Activated B cell treated with CpG ODN at 0.5 μM for 24 hours (primary cell): ENCODE results near the gene FUT3. TPM values are rescaled to one million over a fixed set of nuclear protein-coding genes. Genes with fewer than 3 reads are reported as not detected.

Experiments
- ATAC-seq: fragments of 200-7000 bp; cut with Tn5 transposase; one replicate; pipeline ENCODE4 v1.10.0; 2021; ENCODE audit warnings: low read depth, mild to moderate bottlenecking, moderate library complexity
- CTCF ChIA-PET: fragments of 350-600 bp; sonication (Branson Sonifier 250); formaldehyde crosslinking; loops from one replicate; lab custom pipeline; 2021; ENCODE audit warnings: antibody characterized with exemption; lab: Charles Lee
- POLR2A ChIA-PET: fragments of 350-600 bp; sonication (Branson Sonifier 250); formaldehyde crosslinking; loops from one replicate; lab custom pipeline; 2021; ENCODE audit warnings: antibody characterized with exemption; lab: Charles Lee
- DNase-seq: peaks from one replicate; pipeline ENCODE4 v3.0.0; 2022
- H3K27ac Mint-ChIP-seq: one replicate; pipeline ENCODE4 v1.8.0; 2020; ENCODE audit warnings: mixed read lengths
- H3K27me3 Mint-ChIP-seq: one replicate; pipeline ENCODE4 v1.8.0; 2021; ENCODE audit warnings: mixed read lengths
- H3K36me3 Mint-ChIP-seq: one replicate; pipeline ENCODE4 v1.8.0; 2021; ENCODE audit warnings: low read depth, mixed read lengths
- H3K4me1 Mint-ChIP-seq: one replicate; pipeline ENCODE4 v1.8.0; 2021; ENCODE audit warnings: mixed read lengths
- H3K4me3 Mint-ChIP-seq: one replicate; pipeline ENCODE4 v1.8.0; 2020; ENCODE audit warnings: mild to moderate bottlenecking, mixed read lengths
- H3K9me3 Mint-ChIP-seq: one replicate; pipeline ENCODE4 v1.8.0; 2020; ENCODE audit warnings: mixed read lengths
- CTCF ChIP-seq: fragments of 200-600 bp; IDR thresholded peaks from one replicate; pipeline ENCODE4 v1.8.0; 2022; ENCODE audit warnings: antibody characterized with exemption, mild to moderate bottlenecking
- intact Hi-C: fragments of 100-400 bp; cut with micrococcal nuclease; formaldehyde crosslinking; loops from one replicate; pipeline ENCODE4 v1.15.1; 2024
- total RNA-seq: library from RNA; stranded (reverse); gene quantifications from 2 replicates; pipeline ENCODE4 v1.2.3, GENCODE V29; 2022

The FUT3 gene
- total RNA-seq, 1 donor from 2014 or later = not detected

DNA sequence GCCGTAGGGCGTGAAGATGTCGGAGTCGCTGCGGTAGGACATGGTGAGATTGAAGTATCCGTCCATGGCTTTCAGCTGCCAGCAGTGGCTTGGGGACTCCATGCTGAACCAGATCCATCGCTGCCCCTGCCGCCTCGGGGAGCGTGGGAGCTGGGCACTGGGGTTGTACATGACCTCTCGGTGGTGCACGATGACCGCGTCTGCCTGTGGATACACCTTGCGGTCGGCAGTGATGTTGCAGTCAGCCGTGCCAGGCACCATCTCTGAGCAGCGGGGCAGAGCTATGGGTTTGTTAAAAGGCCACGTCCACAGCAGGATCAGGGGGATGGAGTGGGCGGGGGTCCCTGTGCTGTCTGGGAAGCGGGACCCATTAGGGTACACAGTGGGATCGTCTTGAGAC, 19.2 kb downstream of the FUT3 start:
- H3K4me3 Mint-ChIP-seq = no peak overlapping the region
- no peak for ATAC-seq
- peaks cover 12% of the 10 kb centered on the region for H3K4me1 Mint-ChIP-seq
- no peaks in the 10 kb centered on the region for H3K9me3 Mint-ChIP-seq
- peaks cover 2% of the 10 kb centered on the region for H3K36me3 Mint-ChIP-seq
- no peak for DNase-seq
- POLR2A ChIA-PET = no interaction called here
- TF ChIP-seq CTCF = no peak
- peaks cover 13% of the 10 kb centered on the region for H3K27me3 Mint-ChIP-seq
- CTCF ChIA-PET = no interaction called here
- intact Hi-C loops = no loop called here
- no peak overlapping the region for H3K27ac Mint-ChIP-seq

- Mint-ChIP-seq H3K9me3 (no peaks in the 10 kb centered on the region), H3K36me3 (peaks cover 2% of the 10 kb centered on the region), H3K27me3 (peaks cover 13% of the 10 kb centered on the region), H3K4me1 (peaks cover 18% of the 10 kb centered on the region), H3K4me3 (no peak overlapping the region), H3K27ac (no peak overlapping the region)
- DNase-seq (no peak), ATAC-seq (no peak)
- intact Hi-C loops = no loop called here
- TF ChIP-seq CTCF = no peak
- POLR2A ChIA-PET = no interaction called here
- CTCF ChIA-PET = no interaction called here
Measured at GRCh38 chr19:5831159-5831558, 20.1 kb downstream of the FUT3 start.

DNA sequence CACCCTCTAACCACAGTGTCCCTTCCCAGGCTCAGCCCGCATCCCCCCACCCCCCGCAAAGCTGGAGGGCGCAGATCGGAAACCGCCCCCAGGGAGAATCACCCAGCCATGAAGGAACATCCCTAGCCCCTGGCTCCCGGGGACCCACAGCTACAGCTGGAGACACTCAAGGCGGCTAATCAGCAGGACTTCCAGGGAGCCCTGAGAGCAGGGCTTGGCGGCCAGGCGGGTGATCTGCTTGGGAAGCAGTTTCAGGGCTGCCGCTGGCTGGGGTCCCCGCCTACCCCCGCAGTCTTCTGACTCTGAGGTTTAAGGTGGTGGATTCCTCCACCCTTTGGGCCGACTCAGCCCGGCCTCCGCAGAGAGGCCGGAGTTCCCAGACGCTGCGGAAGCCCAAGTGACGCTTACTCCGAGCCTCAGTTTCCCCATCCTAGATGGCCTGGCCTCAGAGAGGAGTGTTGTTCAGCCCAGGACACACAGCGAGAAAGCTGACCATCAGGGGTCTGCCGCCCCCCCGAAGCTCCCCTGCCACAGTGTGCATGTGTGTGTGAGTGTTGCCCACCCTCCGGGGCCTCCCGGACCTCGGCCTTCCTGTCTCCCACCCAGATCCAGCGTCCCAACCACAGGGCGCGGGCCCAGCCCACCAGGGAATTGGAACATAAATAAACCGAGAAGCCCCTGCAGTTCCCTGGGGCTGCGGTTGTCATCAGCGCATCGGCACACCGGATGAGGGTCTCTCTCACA, 21.5 kb downstream of the FUT3 start:
- Mint-ChIP-seq H3K27ac (no peak overlapping the region), H3K9me3 (no peaks in the 10 kb centered on the region), H3K4me3 (no peak overlapping the region), H3K4me1 (peaks cover 18% of the 10 kb centered on the region), H3K27me3 (peaks cover 13% of the 10 kb centered on the region), H3K36me3 (peaks cover 2% of the 10 kb centered on the region)
- TF ChIP-seq CTCF = no peak
- ATAC-seq = no peak
- ChIA-PET POLR2A (interaction anchor here (2.0 to 3.6 kb wide), 2 partner anchors 39 to 74 kb away, joined by 15 to 34 read pairs; partner anchors contain the start of genes DUS3L, NDUFA11 and VMAC), CTCF (interaction anchor here (1.9 kb wide), 1 partner anchor 26 kb away, joined by 9 read pairs; the partner anchor contains the start of gene NRTN)
- DNase-seq = no peak
- intact Hi-C loops = loop anchor here (2.0 kb wide), 1 partner anchor 139 kb away; the partner anchor contains the start of gene RPL36

DNA sequence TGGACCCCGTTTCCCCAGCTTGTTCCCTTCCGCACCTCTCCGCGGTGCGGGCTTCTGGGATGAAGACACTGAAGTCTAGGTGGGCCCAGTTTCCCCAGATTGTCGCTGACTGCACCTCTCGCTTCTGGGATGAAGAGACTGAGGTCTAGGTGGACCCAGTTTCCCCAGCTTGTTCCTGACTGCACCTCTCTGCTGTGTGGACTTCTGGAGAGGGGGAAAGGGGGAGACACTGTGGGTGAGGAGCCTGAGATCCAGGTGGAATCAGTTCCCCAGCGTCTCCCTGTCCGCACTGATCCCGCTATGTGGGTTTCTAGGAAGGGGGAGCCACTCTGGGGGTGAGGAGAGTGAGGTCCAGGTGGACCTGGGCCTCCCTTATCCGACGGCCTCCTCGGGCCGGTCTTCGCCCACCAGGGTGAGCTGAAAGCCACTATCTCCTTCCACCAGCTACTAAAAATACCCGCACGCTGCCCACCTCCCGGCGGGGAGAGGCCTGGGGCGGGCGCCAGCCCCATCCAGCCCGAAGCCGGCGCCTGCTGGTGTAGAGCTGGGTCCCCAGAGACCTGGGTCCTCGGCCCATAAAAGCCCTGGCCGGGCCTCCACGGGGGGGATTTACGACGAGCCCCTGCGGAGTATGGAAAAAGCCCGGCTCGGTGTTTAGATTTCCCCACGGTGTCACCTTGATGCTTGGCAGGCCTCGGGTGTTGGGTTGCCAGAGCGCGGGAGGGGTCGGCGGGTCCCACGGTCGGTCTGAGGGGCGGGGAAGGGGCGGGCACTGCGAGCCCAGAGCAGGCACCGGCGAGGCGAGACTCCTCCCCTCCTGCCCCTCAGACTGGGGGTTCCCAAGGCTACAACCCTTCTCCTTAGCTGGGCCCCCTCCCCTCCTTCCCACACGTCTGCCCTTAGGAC, 22.3 kb downstream of the FUT3 start:
- no peak for TF ChIP-seq CTCF
- Mint-ChIP-seq H3K36me3 (peaks cover 2% of the 10 kb centered on the region), H3K4me1 (peaks cover 18% of the 10 kb centered on the region), H3K4me3 (peak overlapping the region; percentile 85), H3K27ac (no peak overlapping the region), H3K9me3 (no peaks in the 10 kb centered on the region), H3K27me3 (peaks cover 13% of the 10 kb centered on the region)
- ATAC-seq (no peak), DNase-seq (no peak)
- intact Hi-C loops = loop anchor here (1.0 to 2.0 kb wide), 5 partner anchors 25 to 138 kb away; partner anchors contain the start of genes CATSPERD, LONP1, NDUFA11 and RPL36
- ChIA-PET POLR2A (interaction anchor here (0.5 to 3.6 kb wide), 7 partner anchors 25 to 206 kb away, joined by 3 to 34 read pairs (median 9); partner anchors contain the start of genes CATSPERD, DUS3L, LONP1 and NDUFA11), CTCF (interaction anchor here (1.9 kb wide), 1 partner anchor 25 kb away, joined by 9 read pairs; the partner anchor contains the start of gene NRTN)
